Smooth muscle cell (in vitro differentiated cells): ENCODE measurements around the gene SLC5A3. TPM values are rescaled to one million over a fixed set of nuclear protein-coding genes. Genes with fewer than 3 reads are reported as not detected.
A peak's percentile ranks its signal among the peaks of the same experiment; 100 is the strongest.

Experiments used
- DNase-seq: peaks from one replicate; lab custom pipeline; 2025; ENCODE audit not compliant: unreplicated experiment; lab: John Stamatoyannopoulos, UW
- H2AFZ ChIP-seq: fragments of 200-600 bp; sonication (generic); 2 replicates; pipeline ENCODE4 v1.6.0; 2016; ENCODE audit warnings: antibody characterized with exemption, low read depth, mild to moderate bottlenecking
- H3F3A ChIP-seq: fragments of 200-600 bp; sonication (generic); 2 replicates; pipeline ENCODE4 v1.6.0; 2017; ENCODE audit warnings: antibody characterized with exemption, low read depth
- H3K27ac ChIP-seq: fragments of 200-600 bp; sonication (generic); 2 replicates; pipeline ENCODE4 v1.5.1; 2016; ENCODE audit warnings: low read depth, mild to moderate bottlenecking
- H3K27me3 ChIP-seq: fragments of 200-600 bp; sonication (generic); 2 replicates; pipeline ENCODE4 v1.6.1; 2016; ENCODE audit warnings: low read depth, mild to moderate bottlenecking
- H3K36me3 ChIP-seq: fragments of 200-600 bp; sonication (generic); 2 replicates; pipeline ENCODE4 v1.5.1; 2016; ENCODE audit warnings: low read depth
- H3K4me1 ChIP-seq: fragments of 200-600 bp; sonication (generic); 2 replicates; pipeline ENCODE4 v1.5.1; 2016; ENCODE audit warnings: low read depth
- H3K4me2 ChIP-seq: fragments of 200-600 bp; sonication (generic); 2 replicates; pipeline ENCODE4 v1.6.0; 2016; ENCODE audit warnings: mild to moderate bottlenecking
- H3K4me3 ChIP-seq: fragments of 200-600 bp; sonication (generic); 2 replicates; pipeline ENCODE4 v1.5.1; 2016; ENCODE audit warnings: mild to moderate bottlenecking
- H3K79me2 ChIP-seq: fragments of 200-600 bp; sonication (generic); 2 replicates; pipeline ENCODE4 v1.6.0; 2016; ENCODE audit warnings: low read depth, mild to moderate bottlenecking
- H3K9ac ChIP-seq: fragments of 200-600 bp; sonication (generic); 2 replicates; pipeline ENCODE4 v1.6.0; 2016; ENCODE audit warnings: low read depth
- H3K9me3 ChIP-seq: fragments of 200-600 bp; sonication (generic); replicated peaks from 2 replicates; pipeline ENCODE4 v1.5.1; 2016; ENCODE audit warnings: low read depth
- H4K20me1 ChIP-seq: fragments of 200-600 bp; sonication (generic); 2 replicates; pipeline ENCODE4 v1.6.0; 2016; ENCODE audit warnings: low read depth
- CTCF ChIP-seq: fragments of 200-600 bp; sonication (generic); IDR thresholded peaks from 2 replicates; pipeline ENCODE4 v1.5.1; 2017; ENCODE audit warnings: borderline replicate concordance, mild to moderate bottlenecking, antibody characterized with exemption; ENCODE audit not compliant: insufficient read depth, poor library complexity, severe bottlenecking
- WGBS: methylation state at CpG from one replicate; pipeline ENCODE4 v1.1.7; 2016; ENCODE audit warnings: low lambda C conversion rate; 5-methylcytosine and 5-hydroxymethylcytosine counted together
- polyA plus RNA-seq: library from polyadenylated mRNA; unstranded; fragments of >200 nt; fragmentation: Nextera tagmentation; extraction: Ambion mirVana; gene quantifications from 2 replicates; pipeline ENCODE4 v1.2.1, GENCODE V29; 2016
- total RNA-seq: library from RNA; depleted of rRNA; stranded (reverse); fragments of >200 nt; gene quantifications from 2 replicates; pipeline ENCODE4 v1.2.3, GENCODE V29; 2014

The SLC5A3 gene
- total and polyA plus RNA-seq, 2 experiments from 2014 or later: 2.0 to 24.6 TPM

- Histone ChIP-seq H3F3A (peaks cover 2% of the 10 kb centered on the region), H3K4me1 (peaks cover 6% of the 10 kb centered on the region), H4K20me1 (no peaks in the 10 kb centered on the region), H3K27me3 (no peaks in the 10 kb centered on the region), H3K4me2 (no peak overlapping the region), H3K9me3 (no peaks in the 10 kb centered on the region), H3K9ac (no peak overlapping the region), H2AFZ (no peak overlapping the region), H3K4me3 (no peak overlapping the region), H3K79me2 (no peaks in the 10 kb centered on the region), H3K27ac (no peak overlapping the region), H3K36me3 (no peaks in the 10 kb centered on the region)
- no peak for DNase-seq
- no peak for TF ChIP-seq CTCF
- WGBS: 69% methylated on average over 8 of the region's 8 CpGs
These were observed 38.9 kb upstream of the SLC5A3 start for GRCh38 chr21:34034369-34035014.

- Histone ChIP-seq H3K27ac (no peak overlapping the region), H4K20me1 (no peaks in the 10 kb centered on the region), H2AFZ (no peak overlapping the region), H3K9ac (no peak overlapping the region), H3K4me3 (no peak overlapping the region), H3K4me1 (peaks cover 6% of the 10 kb centered on the region), H3F3A (peaks cover 2% of the 10 kb centered on the region), H3K9me3 (no peaks in the 10 kb centered on the region), H3K27me3 (no peaks in the 10 kb centered on the region), H3K36me3 (no peaks in the 10 kb centered on the region), H3K4me2 (no peak overlapping the region), H3K79me2 (no peaks in the 10 kb centered on the region)
- 92% methylated on average over 8 of the region's 8 CpGs for WGBS
- TF ChIP-seq CTCF: no peak
- DNase-seq: no peak
These were observed 37.6 kb upstream of the SLC5A3 start for GRCh38 chr21:34035619-34036354.

- DNase-seq: no peak
These were observed 36.2 kb upstream of the SLC5A3 start for GRCh38 chr21:34037009-34037795.

More at GRCh38 chr21:34037009-34037795, 36.2 kb upstream of the SLC5A3 start:
- peak overlapping the region; percentile 40 for H3K4me2 ChIP-seq
- no peaks in the 10 kb centered on the region for H3K27me3 ChIP-seq
- no peak overlapping the region for H3K4me3 ChIP-seq
- H3K4me1 ChIP-seq: peaks cover 6% of the 10 kb centered on the region
- 45% methylated on average over 11 of the region's 11 CpGs for WGBS
- peak overlapping the region; percentile 64 for H3K27ac ChIP-seq
- no peaks in the 10 kb centered on the region for H4K20me1 ChIP-seq
- H3K79me2 ChIP-seq: no peaks in the 10 kb centered on the region
- no peaks in the 10 kb centered on the region for H3K36me3 ChIP-seq
- no peak overlapping the region for H3K9ac ChIP-seq
- TF ChIP-seq CTCF: no peak
- no peaks in the 10 kb centered on the region for H3K9me3 ChIP-seq
- peaks cover 2% of the 10 kb centered on the region for H3F3A ChIP-seq
- H2AFZ ChIP-seq: no peak overlapping the region
